Measurements from ENCODE around the gene OR52N4.
"Not testable (repeated sequence)": the region's sequence is repeated elsewhere in the genome, so short reads cannot be mapped to it uniquely, and the experiment has no call there.

Gene OR52N4

GRCh38 chr11:5753943-5754342 lies at the start of gene OR52N4:
Gene OR52N4 (plus strand): TSS chr11:5754243. CDS start chr11:5754741, 498 bp downstream.
- DNase-seq, result no peak

- no peak for DNase-seq
Observed at GRCh38 chr11:5705688-5706087, 48.4 kb upstream of the OR52N4 start.

GRCh38 chr11:5712507-5712906 lies 41.5 kb upstream of the OR52N4 start:
- DNase-seq, result no peak

- no peak for DNase-seq
Observed at GRCh38 chr11:5713695-5714094, 40.3 kb upstream of the OR52N4 start.

GRCh38 chr11:5716518-5716917 lies 37.5 kb upstream of the OR52N4 start:
- not testable (repeated sequence) for DNase-seq

GRCh38 chr11:5719703-5720495 lies 34.1 kb upstream of the OR52N4 start:
- no peak for DNase-seq

GRCh38 chr11:5722622-5723021 lies 31.4 kb upstream of the OR52N4 start:
- DNase-seq, result no peak

GRCh38 chr11:5726351-5726750 lies 27.7 kb upstream of the OR52N4 start:
- no peak for DNase-seq

- DNase-seq, result no peak
Observed at GRCh38 chr11:5727691-5728090, 26.4 kb upstream of the OR52N4 start.

GRCh38 chr11:5736396-5736795 lies 17.6 kb upstream of the OR52N4 start, which contains the start of gene OR56B1:
Gene OR56B1 (plus strand): TSS chr11:5736448. CDS start chr11:5736517, 69 bp downstream.
- DNase-seq, result no peak

GRCh38 chr11:5737091-5737490 lies 17.0 kb upstream of the OR52N4 start:
- DNase-seq, result no peak

GRCh38 chr11:5737670-5738392 lies 16.2 kb upstream of the OR52N4 start:
- no peak for DNase-seq

GRCh38 chr11:5738431-5738830 lies 15.6 kb upstream of the OR52N4 start:
- no peak for DNase-seq

GRCh38 chr11:5746614-5747013 lies 7.4 kb upstream of the OR52N4 start:
- no peak for DNase-seq

- DNase-seq, result no peak
Observed at GRCh38 chr11:5749836-5750235, 4.2 kb upstream of the OR52N4 start.

GRCh38 chr11:5767056-5767455 lies 13.0 kb downstream of the OR52N4 start:
- DNase-seq, result no peak

- DNase-seq, result no peak
Observed at GRCh38 chr11:5783255-5783654, 29.2 kb downstream of the OR52N4 start, which contains the start of gene OR52N5. Gene OR52N5 (minus strand): TSS chr11:5783355. CDS start chr11:5778634, 4,721 bp downstream.

- no peak for DNase-seq
Observed at GRCh38 chr11:5791165-5791564, 37.1 kb downstream of the OR52N4 start, which contains the start of gene OR52N1. Gene OR52N1 (minus strand): TSS chr11:5791265. CDS start chr11:5788816, 2,449 bp downstream.

GRCh38 chr11:5796541-5796940 lies 42.5 kb downstream of the OR52N4 start:
- DNase-seq, result no peak

- no peak for DNase-seq
Observed at GRCh38 chr11:5803982-5804381, 49.9 kb downstream of the OR52N4 start.

Data from NCI-H2081 treated with DMSO at 0.1 percent for 48 hours (cell line).